GM19467 (cell line): ENCODE data around the gene ERH.

Experiments
- ATAC-seq: cut with Tn5 transposase; IDR thresholded peaks from one replicate; pipeline ENCODE4 v1.9.1; 2021; ENCODE audit warnings: mild to moderate bottlenecking, moderate library complexity; ENCODE audit not compliant: unreplicated experiment

The ERH gene

GRCh38 chr14:69331206-69331605 is 66.9 kb downstream of the ERH start:
- ATAC-seq: no peak
